Measurements from ENCODE around the gene CSNK2A2.

The CSNK2A2 gene

GRCh38 chr16:58128181-58128631 is 69.7 kb downstream of the CSNK2A2 start:
- 30% methylated on average over 6 of the region's 6 CpGs for WGBS
- peaks cover 7% of the 10 kb centered on the region for H3K4me1 ChIP-seq (ENCODE audit: control insufficient read depth, insufficient read depth, low read depth, low read length)

DNA sequence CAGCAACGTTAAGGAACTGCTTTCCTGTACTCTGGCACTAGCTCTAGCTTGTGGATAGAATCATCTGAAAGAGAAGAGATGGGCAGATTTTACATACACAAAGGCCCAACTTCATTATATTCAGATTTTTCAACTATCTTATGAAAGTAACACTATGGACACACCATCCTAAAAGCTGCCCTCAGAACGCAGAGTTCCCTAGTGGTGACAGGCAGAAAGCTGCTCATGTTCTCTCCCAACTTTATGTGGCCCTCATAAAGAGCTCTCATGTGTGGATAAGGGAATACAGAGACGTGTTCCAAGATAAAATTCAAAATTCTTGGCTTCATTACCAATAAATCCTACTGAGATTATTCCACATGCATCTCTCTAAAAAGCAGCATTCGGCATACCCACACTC is 70.3 kb downstream of the CSNK2A2 start:
- H3K18ac ChIP-seq (ENCODE audit: low read depth in 1 of 2, low read length in 2 of 2) = no peak overlapping the region
- H2AK5ac ChIP-seq (ENCODE audit: low read length, severe bottlenecking) = no peak overlapping the region
- WGBS = 57% methylated on average over 4 of the region's 4 CpGs
- no peak overlapping the region for H2BK15ac ChIP-seq (ENCODE audit: low read depth, poor library complexity, severe bottlenecking)
- no peak overlapping the region for H4K8ac ChIP-seq (ENCODE audit: low read length)
- no peak overlapping the region for H3K23ac ChIP-seq (ENCODE audit: low read length in 2 of 2)
- no peaks in the 10 kb centered on the region for H3K79me1 ChIP-seq (replicated peaks; ENCODE audit: low read length, poor library complexity, severe bottlenecking)
- no peaks in the 10 kb centered on the region for H3K27me3 ChIP-seq (ENCODE audit: control insufficient read depth in 1 of 2, insufficient read depth in 1 of 2, low read length in 2 of 2)
- peak overlapping the region; percentile 59 for H3K4me2 ChIP-seq (ENCODE audit: low read length, poor library complexity, severe bottlenecking)
- H3K4me3 ChIP-seq (ENCODE audit: insufficient read depth in 1 of 2, low read depth in 1 of 2, low read length in 2 of 2) = peak overlapping the region in 1 of 2 experiments; percentile 95
- H3K14ac ChIP-seq (ENCODE audit: low read length in 2 of 2) = no peak overlapping the region
- H2BK5ac ChIP-seq (ENCODE audit: low read depth, low read length, poor library complexity, severe bottlenecking) = no peak overlapping the region
- H3K4me1 ChIP-seq (ENCODE audit: control insufficient read depth, insufficient read depth, low read depth, low read length) = peaks cover 7% of the 10 kb centered on the region
- H2AFZ ChIP-seq (ENCODE audit: low read depth, low read length) = no peak overlapping the region
- no peak overlapping the region for H3K4ac ChIP-seq (ENCODE audit: low read depth in 1 of 2, low read length in 2 of 2)
- H3K36me3 ChIP-seq (ENCODE audit: control insufficient read depth in 1 of 2, insufficient read depth in 2 of 2, low read depth in 1 of 2, low read length in 2 of 2) = no peaks in the 10 kb centered on the region
- no peak overlapping the region for H2BK12ac ChIP-seq (ENCODE audit: low read length in 2 of 2)
- no peak overlapping the region for H2BK120ac ChIP-seq (ENCODE audit: low read depth, low read length)
- H3K27ac ChIP-seq (ENCODE audit: low read length, poor library complexity, severe bottlenecking) = no peak overlapping the region
- no peaks in the 10 kb centered on the region for H3K9me3 ChIP-seq (ENCODE audit: control insufficient read depth, low read length)
- peak overlapping the region; percentile 95 for H3K9ac ChIP-seq (ENCODE audit: low read length)
- H4K91ac ChIP-seq (ENCODE audit: low read length) = no peak overlapping the region
- peak; percentile 34 for DNase-seq

More at GRCh38 chr16:58128181-58128631, 69.7 kb downstream of the CSNK2A2 start:
- Histone ChIP-seq H2BK5ac (ENCODE audit: low read depth, low read length, poor library complexity, severe bottlenecking) (no peak overlapping the region), H3K4ac (ENCODE audit: low read depth in 1 of 2, low read length in 2 of 2) (peak overlapping the region in 1 of 2 experiments; percentile 7), H3K9me3 (ENCODE audit: control insufficient read depth, low read length) (no peaks in the 10 kb centered on the region), H2AK5ac (ENCODE audit: low read length, severe bottlenecking) (no peak overlapping the region), H3K9ac (ENCODE audit: low read length) (peak overlapping the region; percentile 95), H3K23ac (ENCODE audit: low read length in 2 of 2) (no peak overlapping the region), H3K4me3 (ENCODE audit: insufficient read depth in 1 of 2, low read depth in 1 of 2, low read length in 2 of 2) (peak overlapping the region; percentile 28 to 95), H3K79me1 (replicated peaks; ENCODE audit: low read length, poor library complexity, severe bottlenecking) (no peaks in the 10 kb centered on the region), H2BK15ac (ENCODE audit: low read depth, poor library complexity, severe bottlenecking) (no peak overlapping the region), H2AFZ (ENCODE audit: low read depth, low read length) (no peak overlapping the region), H4K91ac (ENCODE audit: low read length) (no peak overlapping the region), H3K27ac (ENCODE audit: low read length, poor library complexity, severe bottlenecking) (no peak overlapping the region), H3K18ac (ENCODE audit: low read depth in 1 of 2, low read length in 2 of 2) (no peak overlapping the region), H2BK12ac (ENCODE audit: low read length in 2 of 2) (no peak overlapping the region), H3K4me2 (ENCODE audit: low read length, poor library complexity, severe bottlenecking) (peak overlapping the region; percentile 74), H3K27me3 (ENCODE audit: control insufficient read depth in 1 of 2, insufficient read depth in 1 of 2, low read length in 2 of 2) (no peaks in the 10 kb centered on the region), H2BK120ac (ENCODE audit: low read depth, low read length) (no peak overlapping the region), H4K8ac (ENCODE audit: low read length) (no peak overlapping the region), H3K36me3 (ENCODE audit: control insufficient read depth in 1 of 2, insufficient read depth in 2 of 2, low read depth in 1 of 2, low read length in 2 of 2) (no peaks in the 10 kb centered on the region), H3K14ac (ENCODE audit: low read length in 2 of 2) (no peak overlapping the region)
- no peak for DNase-seq

GRCh38 chr16:58127033-58127556 is 70.8 kb downstream of the CSNK2A2 start:
- Histone ChIP-seq H3K4ac (ENCODE audit: low read depth in 1 of 2, low read length in 2 of 2) (no peak overlapping the region), H3K27me3 (ENCODE audit: control insufficient read depth in 1 of 2, insufficient read depth in 1 of 2, low read length in 2 of 2) (no peaks in the 10 kb centered on the region), H3K14ac (ENCODE audit: low read length in 2 of 2) (no peak overlapping the region), H4K91ac (ENCODE audit: low read length) (no peak overlapping the region), H3K18ac (ENCODE audit: low read depth in 1 of 2, low read length in 2 of 2) (no peak overlapping the region), H2BK120ac (ENCODE audit: low read depth, low read length) (no peak overlapping the region), H3K27ac (ENCODE audit: low read length, poor library complexity, severe bottlenecking) (no peak overlapping the region), H3K4me1 (ENCODE audit: control insufficient read depth, insufficient read depth, low read depth, low read length) (peaks cover 7% of the 10 kb centered on the region), H3K9me3 (ENCODE audit: control insufficient read depth, low read length) (no peaks in the 10 kb centered on the region), H2AK5ac (ENCODE audit: low read length, severe bottlenecking) (no peak overlapping the region), H3K36me3 (ENCODE audit: control insufficient read depth in 1 of 2, insufficient read depth in 2 of 2, low read depth in 1 of 2, low read length in 2 of 2) (no peaks in the 10 kb centered on the region), H3K9ac (ENCODE audit: low read length) (peak overlapping the region; percentile 95), H4K8ac (ENCODE audit: low read length) (no peak overlapping the region), H3K4me3 (ENCODE audit: insufficient read depth in 1 of 2, low read depth in 1 of 2, low read length in 2 of 2) (peak overlapping the region in 1 of 2 experiments; percentile 95), H2BK15ac (ENCODE audit: low read depth, poor library complexity, severe bottlenecking) (no peak overlapping the region), H2BK12ac (ENCODE audit: low read length in 2 of 2) (no peak overlapping the region), H2BK5ac (ENCODE audit: low read depth, low read length, poor library complexity, severe bottlenecking) (no peak overlapping the region), H3K79me1 (replicated peaks; ENCODE audit: low read length, poor library complexity, severe bottlenecking) (no peaks in the 10 kb centered on the region), H3K4me2 (ENCODE audit: low read length, poor library complexity, severe bottlenecking) (peak overlapping the region; percentile 59), H2AFZ (ENCODE audit: low read depth, low read length) (no peak overlapping the region), H3K23ac (ENCODE audit: low read length in 2 of 2) (peak overlapping the region in 1 of 2 experiments; percentile 68)
- peak; percentile 69 for DNase-seq
- WGBS = 38% methylated on average over 5 of the region's 7 CpGs

DNA sequence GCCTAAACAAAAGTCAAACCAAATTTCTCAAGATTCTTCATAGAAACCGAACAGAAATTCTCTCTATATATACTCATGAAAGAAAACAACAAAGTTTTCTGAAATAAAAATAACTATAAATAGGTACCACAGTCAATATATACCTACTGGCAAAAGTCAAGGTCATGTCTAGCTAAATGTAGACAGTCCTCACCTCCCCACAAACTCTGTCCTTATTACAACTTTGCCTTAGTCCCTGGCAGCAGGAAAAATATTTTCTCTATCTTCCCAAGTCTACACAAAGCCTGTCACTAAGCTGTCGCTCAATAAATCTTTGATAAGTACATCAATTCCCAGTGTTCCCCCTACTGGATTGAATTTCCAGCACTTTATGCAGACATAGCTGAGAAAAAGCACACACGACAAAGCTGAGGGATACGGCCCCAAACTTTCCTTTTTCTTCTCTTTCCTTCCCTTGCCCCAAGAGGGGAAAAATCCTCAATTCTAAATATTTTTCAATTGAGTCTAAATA is 71.4 kb downstream of the CSNK2A2 start:
- no peak overlapping the region for H2BK12ac ChIP-seq (ENCODE audit: low read length in 2 of 2)
- no peak overlapping the region for H2BK120ac ChIP-seq (ENCODE audit: low read depth, low read length)
- no peak overlapping the region for H3K4me2 ChIP-seq (ENCODE audit: low read length, poor library complexity, severe bottlenecking)
- H3K14ac ChIP-seq (ENCODE audit: low read length in 2 of 2) = no peak overlapping the region
- H2BK5ac ChIP-seq (ENCODE audit: low read depth, low read length, poor library complexity, severe bottlenecking) = no peak overlapping the region
- H3K27me3 ChIP-seq (ENCODE audit: control insufficient read depth in 1 of 2, insufficient read depth in 1 of 2, low read length in 2 of 2) = no peaks in the 10 kb centered on the region
- 71% methylated on average over 3 of the region's 4 CpGs for WGBS
- H3K36me3 ChIP-seq (ENCODE audit: control insufficient read depth in 1 of 2, insufficient read depth in 2 of 2, low read depth in 1 of 2, low read length in 2 of 2) = no peaks in the 10 kb centered on the region
- H3K4me1 ChIP-seq (ENCODE audit: control insufficient read depth, insufficient read depth, low read depth, low read length) = peaks cover 11% of the 10 kb centered on the region
- H4K91ac ChIP-seq (ENCODE audit: low read length) = no peak overlapping the region
- no peak overlapping the region for H3K27ac ChIP-seq (ENCODE audit: low read length, poor library complexity, severe bottlenecking)
- no peak for DNase-seq
- H3K4ac ChIP-seq (ENCODE audit: low read depth in 1 of 2, low read length in 2 of 2) = no peak overlapping the region
- H2BK15ac ChIP-seq (ENCODE audit: low read depth, poor library complexity, severe bottlenecking) = no peak overlapping the region
- no peaks in the 10 kb centered on the region for H3K9me3 ChIP-seq (ENCODE audit: control insufficient read depth, low read length)
- no peaks in the 10 kb centered on the region for H3K79me1 ChIP-seq (replicated peaks; ENCODE audit: low read length, poor library complexity, severe bottlenecking)
- H3K4me3 ChIP-seq (ENCODE audit: insufficient read depth in 1 of 2, low read depth in 1 of 2, low read length in 2 of 2) = peak overlapping the region in 1 of 2 experiments; percentile 95
- peak overlapping the region; percentile 95 for H3K9ac ChIP-seq (ENCODE audit: low read length)
- H3K23ac ChIP-seq (ENCODE audit: low read length in 2 of 2) = no peak overlapping the region
- H3K18ac ChIP-seq (ENCODE audit: low read depth in 1 of 2, low read length in 2 of 2) = no peak overlapping the region
- H4K8ac ChIP-seq (ENCODE audit: low read length) = no peak overlapping the region
- no peak overlapping the region for H2AK5ac ChIP-seq (ENCODE audit: low read length, severe bottlenecking)
- no peak overlapping the region for H2AFZ ChIP-seq (ENCODE audit: low read depth, low read length)
